HepG2 (cell line): ENCODE data around the gene COL9A3. TPM values are rescaled to one million over a fixed set of nuclear protein-coding genes. Genes with fewer than 3 reads are reported as not detected.
A peak's percentile ranks its signal among the peaks of the same experiment; 100 is the strongest.

Source experiments
- CHCHD3 ChIP-seq: sonication (generic); formaldehyde crosslinking; IDR thresholded peaks from 2 replicates; pipeline ENCODE4 v1.8.0; 2022; ENCODE audit warnings: mild to moderate bottlenecking, missing genetic modification reagents, moderate library complexity
- FOSL1 ChIP-seq: sonication (generic); formaldehyde crosslinking; IDR thresholded peaks from 2 replicates; pipeline ENCODE4 v1.9.0; 2021; ENCODE audit warnings: missing genetic modification reagents, borderline replicate concordance
- FOXJ3 ChIP-seq: sonication (generic); formaldehyde crosslinking; IDR thresholded peaks from 2 replicates; pipeline ENCODE4 v1.4.0; 2020; ENCODE audit warnings: missing genetic modification reagents, mild to moderate bottlenecking, borderline replicate concordance
- GABPB1 ChIP-seq: IDR thresholded peaks from 2 replicates; pipeline ENCODE4 v1.6.1; 2016; ENCODE audit warnings: mild to moderate bottlenecking, missing genetic modification reagents, moderate library complexity, missing compliant biosample characterization
- HMG20A ChIP-seq: IDR thresholded peaks from 2 replicates; pipeline ENCODE4 v1.6.1; 2016; ENCODE audit warnings: borderline replicate concordance
- KLF13 ChIP-seq: sonication (generic); formaldehyde crosslinking; IDR thresholded peaks from 2 replicates; pipeline ENCODE4 v1.4.0; 2020; ENCODE audit warnings: mild to moderate bottlenecking, missing genetic modification reagents
- KMT2A ChIP-seq: sonication (generic); formaldehyde crosslinking; IDR thresholded peaks from 2 replicates; pipeline ENCODE4 v1.4.0; 2020; ENCODE audit warnings: missing genetic modification reagents
- LCORL ChIP-seq, 2 experiments: fragments of 450-650 bp in 1 of 2; sonication (generic) in 1 of 2; formaldehyde crosslinking in 1 of 2; IDR thresholded peaks; 2 replicates each; pipeline versions ENCODE4 v1.5.0 to v1.6.1; 2017 to 2020; ENCODE audit warnings: antibody characterized with exemption in 1 of 2, missing genetic modification reagents in 1 of 2
- MEIS2 ChIP-seq: sonication (generic); formaldehyde crosslinking; IDR thresholded peaks from 2 replicates; pipeline ENCODE4 v1.9.0; 2021; ENCODE audit warnings: mild to moderate bottlenecking, missing genetic modification reagents
- POLR2A ChIP-seq, 2 experiments: IDR thresholded peaks; 2 replicates each; pipeline ENCODE4 v1.6.1; 2011; ENCODE audit warnings: low read depth in 2 of 2, low read length in 2 of 2, mild to moderate bottlenecking in 1 of 2, moderate library complexity in 1 of 2; ENCODE audit not compliant: insufficient read depth in 1 of 2
- PRPF4 ChIP-seq: fragments of 200-400 bp; formaldehyde crosslinking; IDR thresholded peaks from 2 replicates; pipeline ENCODE4 v1.6.1; 2016; ENCODE audit warnings: low read length, low read depth; ENCODE audit not compliant: poor library complexity, severe bottlenecking
- SALL2 ChIP-seq: sonication (generic); formaldehyde crosslinking; IDR thresholded peaks from 2 replicates; pipeline ENCODE4 v1.8.1; 2023; ENCODE audit warnings: mild to moderate bottlenecking, missing genetic modification reagents, inconsistent platforms
- SRSF1 ChIP-seq: fragments of 200-400 bp; formaldehyde crosslinking; optimal IDR thresholded peaks from 2 replicates; pipeline ENCODE3; 2017; ENCODE audit warnings: mild to moderate bottlenecking, low read depth, low read length, moderate library complexity
- TGIF2 ChIP-seq: IDR thresholded peaks from 2 replicates; pipeline ENCODE4 v1.6.1; 2016; ENCODE audit warnings: control low read depth, missing compliant biosample characterization
- YEATS4 ChIP-seq: sonication (generic); formaldehyde crosslinking; IDR thresholded peaks from 2 replicates; pipeline ENCODE4 v1.4.0; 2020; ENCODE audit warnings: missing genetic modification reagents, borderline replicate concordance
- ZNF180 ChIP-seq: sonication (generic); formaldehyde crosslinking; IDR thresholded peaks from 2 replicates; pipeline ENCODE4 v1.4.0; 2020; ENCODE audit warnings: low read depth, missing genetic modification reagents, borderline replicate concordance
- polyA plus RNA-seq, 8 experiments: library from polyadenylated mRNA; depleted of rRNA in 3 of 8; stranded (reverse) in 7 of 8; unstranded in 1 of 8; fragments of >200 nt; fragmentation: Illumina TruSeq in 4 of 8; extraction: Trizol in 4 of 8; gene quantifications; 2 replicates each; pipeline versions ENCODE4 v1.2.1 to v1.2.3, GENCODE V29; 2011 to 2016; ENCODE audit warnings: low read depth in 4 of 8, missing spikeins in 1 of 8, mixed read lengths in 1 of 8; ENCODE audit not compliant: insufficient read depth in 1 of 8
- total RNA-seq, 5 experiments: library from RNA; depleted of rRNA; stranded (reverse); fragments of >200 nt; fragmentation: Illumina TruSeq; extraction: Trizol; gene quantifications; 2 replicates each; pipeline ENCODE4 v1.2.3, GENCODE V29; 2016; ENCODE audit warnings: low read depth in 1 of 5
- TF ChIP-seq, protein P1 (sequence below): sonication (generic); formaldehyde crosslinking; IDR thresholded peaks from 2 replicates; pipeline ENCODE4 v1.5.0; 2020; ENCODE audit warnings: mild to moderate bottlenecking, missing genetic modification reagents
- TF ChIP-seq, protein P2 (sequence below): sonication (generic); formaldehyde crosslinking; IDR thresholded peaks from 2 replicates; pipeline ENCODE4 v1.8.1; 2023; ENCODE audit warnings: mild to moderate bottlenecking, missing genetic modification reagents
- TF ChIP-seq, protein P3 (sequence below): sonication (generic); formaldehyde crosslinking; IDR thresholded peaks from 2 replicates; pipeline ENCODE4 v1.4.0; 2020; ENCODE audit warnings: missing genetic modification reagents, mild to moderate bottlenecking, borderline replicate concordance
- TF ChIP-seq, protein P4 (sequence below): sonication (generic); formaldehyde crosslinking; IDR thresholded peaks from 2 replicates; pipeline ENCODE4 v1.5.0; 2020; ENCODE audit warnings: mild to moderate bottlenecking, missing genetic modification reagents, borderline replicate concordance

Gene COL9A3
- total and polyA plus RNA-seq, 2 of the 13 experiments (the other 11 are each of a cell fraction or from before 2014, with no cell fraction given): 155 to 204 TPM

DNA sequence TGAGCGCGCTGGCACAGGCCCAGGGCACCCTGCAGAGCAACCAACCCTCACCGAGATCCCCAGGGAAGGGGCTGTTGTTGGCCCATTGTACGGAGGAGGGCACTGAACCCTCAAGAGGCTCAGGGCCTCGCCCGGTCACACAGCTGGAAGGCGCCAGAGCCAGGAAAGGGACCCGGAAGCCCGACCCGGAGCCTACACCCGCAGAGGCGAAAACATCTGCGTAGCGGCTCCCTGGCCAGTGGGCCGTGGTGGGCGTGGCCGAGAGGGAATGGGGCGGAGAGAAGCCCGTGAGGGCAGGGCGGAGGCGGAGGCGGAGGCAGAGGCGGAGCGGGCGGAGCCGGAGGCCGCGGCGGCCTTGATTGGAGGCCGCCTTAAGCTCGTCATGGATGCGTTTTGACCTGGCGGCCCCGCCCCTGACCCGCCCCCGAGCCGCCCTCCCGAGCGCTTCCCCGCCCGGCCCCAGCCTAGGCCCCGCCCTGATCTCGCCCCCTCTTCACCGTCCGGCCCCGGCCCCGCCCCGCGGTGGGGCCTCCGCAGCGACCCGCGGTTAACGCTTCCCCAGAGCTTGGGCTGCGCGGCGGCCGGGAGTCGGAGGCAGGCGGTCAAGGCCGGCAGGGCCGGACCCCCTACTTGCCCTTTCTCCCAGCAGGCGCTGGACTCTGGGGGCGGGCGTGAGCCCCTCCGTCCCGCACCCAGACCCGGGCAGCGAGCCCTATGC, 22.7 kb upstream of the COL9A3 start (continued):
- TF ChIP-seq, protein P1, sequence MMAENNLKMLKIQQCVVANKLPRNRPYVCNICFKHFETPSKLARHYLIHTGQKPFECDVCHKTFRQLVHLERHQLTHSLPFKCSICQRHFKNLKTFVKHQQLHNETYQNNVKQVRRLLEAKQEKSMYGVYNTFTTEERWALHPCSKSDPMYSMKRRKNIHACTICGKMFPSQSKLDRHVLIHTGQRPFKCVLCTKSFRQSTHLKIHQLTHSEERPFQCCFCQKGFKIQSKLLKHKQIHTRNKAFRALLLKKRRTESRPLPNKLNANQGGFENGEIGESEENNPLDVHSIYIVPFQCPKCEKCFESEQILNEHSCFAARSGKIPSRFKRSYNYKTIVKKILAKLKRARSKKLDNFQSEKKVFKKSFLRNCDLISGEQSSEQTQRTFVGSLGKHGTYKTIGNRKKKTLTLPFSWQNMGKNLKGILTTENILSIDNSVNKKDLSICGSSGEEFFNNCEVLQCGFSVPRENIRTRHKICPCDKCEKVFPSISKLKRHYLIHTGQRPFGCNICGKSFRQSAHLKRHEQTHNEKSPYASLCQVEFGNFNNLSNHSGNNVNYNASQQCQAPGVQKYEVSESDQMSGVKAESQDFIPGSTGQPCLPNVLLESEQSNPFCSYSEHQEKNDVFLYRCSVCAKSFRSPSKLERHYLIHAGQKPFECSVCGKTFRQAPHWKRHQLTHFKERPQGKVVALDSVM (CRISPR knock-in tag): no peak
- TF ChIP-seq POLR2A (IDR thresholded peaks at IDR 0.05; ENCODE audit: insufficient read depth in 1 of 2, low read depth in 2 of 2, low read length in 2 of 2): peak in 1 of 2 experiments; percentile 79; a peak in 2 of 4 replicates
- TF ChIP-seq, protein P2, sequence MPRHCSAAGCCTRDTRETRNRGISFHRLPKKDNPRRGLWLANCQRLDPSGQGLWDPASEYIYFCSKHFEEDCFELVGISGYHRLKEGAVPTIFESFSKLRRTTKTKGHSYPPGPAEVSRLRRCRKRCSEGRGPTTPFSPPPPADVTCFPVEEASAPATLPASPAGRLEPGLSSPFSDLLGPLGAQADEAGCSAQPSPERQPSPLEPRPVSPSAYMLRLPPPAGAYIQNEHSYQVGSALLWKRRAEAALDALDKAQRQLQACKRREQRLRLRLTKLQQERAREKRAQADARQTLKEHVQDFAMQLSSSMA: no peak
- no peak for TF ChIP-seq FOSL1
- TF ChIP-seq TGIF2: no peak
- peak; percentile 9; the same call in 1 of the 2 replicates for TF ChIP-seq YEATS4 (CRISPR knock-in tag)
- peak; percentile 82 for TF ChIP-seq GABPB1 (CRISPR knock-in tag)
- peak; percentile 18; the same call in 1 of the 2 replicates for TF ChIP-seq SALL2
- TF ChIP-seq LCORL (IDR thresholded peaks at IDR 0.05): no peak
- TF ChIP-seq LCORL (CRISPR knock-in tag; IDR thresholded peaks at IDR 0.05): peak; percentile 52
- TF ChIP-seq KLF13: no peak
- TF ChIP-seq ZNF180: no peak
- no peak for TF ChIP-seq SRSF1
- TF ChIP-seq FOXJ3 (CRISPR knock-in tag): no peak
- 0 out of 2 replicates have a peak, but pooled peaks have one; percentile 64 for TF ChIP-seq CHCHD3 (CRISPR knock-in tag)
- no peak for TF ChIP-seq HMG20A
- no peak for TF ChIP-seq PRPF4
- TF ChIP-seq, protein P3, sequence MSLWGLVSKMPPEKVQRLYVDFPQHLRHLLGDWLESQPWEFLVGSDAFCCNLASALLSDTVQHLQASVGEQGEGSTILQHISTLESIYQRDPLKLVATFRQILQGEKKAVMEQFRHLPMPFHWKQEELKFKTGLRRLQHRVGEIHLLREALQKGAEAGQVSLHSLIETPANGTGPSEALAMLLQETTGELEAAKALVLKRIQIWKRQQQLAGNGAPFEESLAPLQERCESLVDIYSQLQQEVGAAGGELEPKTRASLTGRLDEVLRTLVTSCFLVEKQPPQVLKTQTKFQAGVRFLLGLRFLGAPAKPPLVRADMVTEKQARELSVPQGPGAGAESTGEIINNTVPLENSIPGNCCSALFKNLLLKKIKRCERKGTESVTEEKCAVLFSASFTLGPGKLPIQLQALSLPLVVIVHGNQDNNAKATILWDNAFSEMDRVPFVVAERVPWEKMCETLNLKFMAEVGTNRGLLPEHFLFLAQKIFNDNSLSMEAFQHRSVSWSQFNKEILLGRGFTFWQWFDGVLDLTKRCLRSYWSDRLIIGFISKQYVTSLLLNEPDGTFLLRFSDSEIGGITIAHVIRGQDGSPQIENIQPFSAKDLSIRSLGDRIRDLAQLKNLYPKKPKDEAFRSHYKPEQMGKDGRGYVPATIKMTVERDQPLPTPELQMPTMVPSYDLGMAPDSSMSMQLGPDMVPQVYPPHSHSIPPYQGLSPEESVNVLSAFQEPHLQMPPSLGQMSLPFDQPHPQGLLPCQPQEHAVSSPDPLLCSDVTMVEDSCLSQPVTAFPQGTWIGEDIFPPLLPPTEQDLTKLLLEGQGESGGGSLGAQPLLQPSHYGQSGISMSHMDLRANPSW (CRISPR knock-in tag): no peak
- TF ChIP-seq MEIS2 (CRISPR knock-in tag): no peak
- TF ChIP-seq KMT2A (CRISPR knock-in tag): no peak; the same call in 1 of the 2 replicates
- TF ChIP-seq, protein P4, sequence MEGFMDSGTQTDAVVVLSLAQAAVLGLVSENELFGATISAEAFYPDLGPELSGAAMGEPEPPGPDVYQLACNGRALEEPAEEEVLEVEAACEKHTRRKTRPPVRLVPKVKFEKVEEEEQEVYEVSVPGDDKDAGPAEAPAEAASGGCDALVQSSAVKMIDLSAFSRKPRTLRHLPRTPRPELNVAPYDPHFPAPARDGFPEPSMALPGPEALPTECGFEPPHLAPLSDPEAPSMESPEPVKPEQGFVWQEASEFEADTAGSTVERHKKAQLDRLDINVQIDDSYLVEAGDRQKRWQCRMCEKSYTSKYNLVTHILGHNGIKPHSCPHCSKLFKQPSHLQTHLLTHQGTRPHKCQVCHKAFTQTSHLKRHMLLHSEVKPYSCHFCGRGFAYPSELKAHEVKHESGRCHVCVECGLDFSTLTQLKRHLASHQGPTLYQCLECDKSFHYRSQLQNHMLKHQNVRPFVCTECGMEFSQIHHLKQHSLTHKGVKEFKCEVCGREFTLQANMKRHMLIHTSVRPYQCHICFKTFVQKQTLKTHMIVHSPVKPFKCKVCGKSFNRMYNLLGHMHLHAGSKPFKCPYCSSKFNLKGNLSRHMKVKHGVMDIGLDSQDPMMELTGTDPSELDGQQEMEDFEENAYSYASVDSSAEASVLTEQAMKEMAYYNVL (CRISPR knock-in tag): peak; percentile 64; the same call in 1 of the 2 replicates
